Stimulated activated CD4-positive, alpha-beta T cell treated with anti-CD3 and anti-CD28 coated beads, Interleukin-15, amount 100 ng/mL, for 48 hours (primary cell): ENCODE data around the gene BMS1.
"Not testable (repeated sequence)": the region's sequence is repeated elsewhere in the genome, so short reads cannot be mapped to it uniquely, and the experiment has no call there.

Experiments used
- DNase-seq, 2 donors: peaks; one replicate each; pipeline ENCODE4 v3.0.0-alpha.2; 2020; ENCODE audit warnings: low read depth in 2 of 2

BMS1 gene, protein sequence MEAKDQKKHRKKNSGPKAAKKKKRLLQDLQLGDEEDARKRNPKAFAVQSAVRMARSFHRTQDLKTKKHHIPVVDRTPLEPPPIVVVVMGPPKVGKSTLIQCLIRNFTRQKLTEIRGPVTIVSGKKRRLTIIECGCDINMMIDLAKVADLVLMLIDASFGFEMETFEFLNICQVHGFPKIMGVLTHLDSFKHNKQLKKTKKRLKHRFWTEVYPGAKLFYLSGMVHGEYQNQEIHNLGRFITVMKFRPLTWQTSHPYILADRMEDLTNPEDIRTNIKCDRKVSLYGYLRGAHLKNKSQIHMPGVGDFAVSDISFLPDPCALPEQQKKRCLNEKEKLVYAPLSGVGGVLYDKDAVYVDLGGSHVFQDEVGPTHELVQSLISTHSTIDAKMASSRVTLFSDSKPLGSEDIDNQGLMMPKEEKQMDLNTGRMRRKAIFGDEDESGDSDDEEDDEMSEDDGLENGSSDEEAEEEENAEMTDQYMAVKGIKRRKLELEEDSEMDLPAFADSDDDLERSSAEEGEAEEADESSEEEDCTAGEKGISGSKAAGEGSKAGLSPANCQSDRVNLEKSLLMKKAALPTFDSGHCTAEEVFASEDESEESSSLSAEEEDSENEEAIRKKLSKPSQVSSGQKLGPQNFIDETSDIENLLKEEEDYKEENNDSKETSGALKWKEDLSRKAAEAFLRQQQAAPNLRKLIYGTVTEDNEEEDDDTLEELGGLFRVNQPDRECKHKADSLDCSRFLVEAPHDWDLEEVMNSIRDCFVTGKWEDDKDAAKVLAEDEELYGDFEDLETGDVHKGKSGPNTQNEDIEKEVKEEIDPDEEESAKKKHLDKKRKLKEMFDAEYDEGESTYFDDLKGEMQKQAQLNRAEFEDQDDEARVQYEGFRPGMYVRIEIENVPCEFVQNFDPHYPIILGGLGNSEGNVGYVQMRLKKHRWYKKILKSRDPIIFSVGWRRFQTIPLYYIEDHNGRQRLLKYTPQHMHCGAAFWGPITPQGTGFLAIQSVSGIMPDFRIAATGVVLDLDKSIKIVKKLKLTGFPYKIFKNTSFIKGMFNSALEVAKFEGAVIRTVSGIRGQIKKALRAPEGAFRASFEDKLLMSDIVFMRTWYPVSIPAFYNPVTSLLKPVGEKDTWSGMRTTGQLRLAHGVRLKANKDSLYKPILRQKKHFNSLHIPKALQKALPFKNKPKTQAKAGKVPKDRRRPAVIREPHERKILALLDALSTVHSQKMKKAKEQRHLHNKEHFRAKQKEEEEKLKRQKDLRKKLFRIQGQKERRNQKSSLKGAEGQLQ

DNA sequence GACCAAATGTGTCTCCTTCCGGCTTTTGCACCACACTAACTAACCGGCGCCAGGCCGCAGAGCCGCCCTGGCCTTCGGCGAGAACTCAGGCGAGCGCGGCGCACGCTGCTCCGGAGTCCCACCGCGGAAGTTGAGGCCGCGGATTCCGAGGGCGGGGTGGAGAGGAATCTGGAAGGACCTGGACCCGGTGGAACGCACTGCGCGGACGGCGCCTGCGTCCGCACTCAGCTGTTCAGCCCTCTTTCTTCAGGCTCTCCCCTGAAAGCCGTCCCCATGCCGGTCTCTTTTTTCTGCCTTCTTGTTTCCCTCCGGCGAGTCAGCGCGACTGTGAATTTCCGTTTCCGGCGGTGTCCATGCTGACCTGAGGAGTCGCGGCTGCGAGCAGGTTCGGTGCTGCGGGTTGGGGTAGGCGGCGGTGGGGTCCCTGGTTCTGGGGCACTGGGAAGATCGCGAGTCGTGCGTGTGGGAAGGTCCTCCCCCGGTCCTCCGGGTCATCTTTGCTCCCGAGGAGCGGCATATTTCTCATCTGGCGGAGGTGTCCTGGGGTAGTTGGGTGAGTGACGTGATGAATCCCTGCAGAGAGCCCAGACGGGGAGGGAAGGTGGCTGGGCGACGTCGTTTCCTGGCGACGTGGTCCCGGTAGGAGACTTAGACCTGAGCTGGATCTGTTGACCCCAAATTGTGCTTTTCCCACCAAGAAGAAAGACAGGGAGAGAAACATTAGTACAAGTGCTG lies at the start of gene BMS1:
TSS of gene BMS1 (plus strand) at position 350 of the 735 bp plus-strand sequence. CDS start 1,600 bp downstream, outside the sequence.
- peak; percentile 83 for DNase-seq

DNA sequence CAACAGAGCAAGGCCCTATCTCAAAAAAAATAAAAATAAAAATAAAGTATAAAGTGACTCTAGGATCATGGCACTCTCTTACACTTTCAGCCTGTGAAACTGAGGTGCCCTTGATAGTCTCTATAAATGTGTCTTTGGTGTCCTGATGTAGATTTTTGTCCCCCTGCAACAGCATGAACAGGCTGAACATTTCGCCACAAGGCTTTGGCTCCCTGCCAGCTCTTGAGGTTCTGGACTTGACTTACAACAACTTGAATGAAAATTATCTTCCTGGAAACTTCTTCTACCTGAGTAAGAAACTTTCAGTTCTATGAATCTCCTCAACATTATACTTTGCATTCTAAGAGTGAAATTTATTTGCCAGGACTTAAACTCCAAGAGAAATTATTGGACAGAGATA lies 48.1 kb upstream of the BMS1 start:
- DNase-seq, result no peak

DNA sequence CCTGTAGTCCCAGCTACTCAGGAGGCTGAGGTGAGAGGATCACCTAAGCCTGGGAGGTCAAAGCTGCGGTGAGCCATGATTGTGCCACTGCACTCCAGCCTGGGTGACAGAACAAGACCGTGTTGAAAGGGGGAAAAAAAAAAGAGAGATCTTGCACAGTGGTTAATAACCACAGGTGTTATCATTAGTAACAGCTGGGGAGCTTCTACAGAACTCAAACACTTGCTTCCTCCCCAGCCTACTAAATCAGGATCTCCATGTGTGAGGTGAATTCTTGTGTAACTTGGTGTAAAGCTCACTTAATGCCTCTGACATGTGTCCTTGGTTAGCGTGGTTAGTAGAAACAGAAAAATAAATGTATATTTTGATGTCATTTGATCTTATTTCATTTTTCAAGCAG lies 43.9 kb upstream of the BMS1 start:
- DNase-seq, result no peak

DNA sequence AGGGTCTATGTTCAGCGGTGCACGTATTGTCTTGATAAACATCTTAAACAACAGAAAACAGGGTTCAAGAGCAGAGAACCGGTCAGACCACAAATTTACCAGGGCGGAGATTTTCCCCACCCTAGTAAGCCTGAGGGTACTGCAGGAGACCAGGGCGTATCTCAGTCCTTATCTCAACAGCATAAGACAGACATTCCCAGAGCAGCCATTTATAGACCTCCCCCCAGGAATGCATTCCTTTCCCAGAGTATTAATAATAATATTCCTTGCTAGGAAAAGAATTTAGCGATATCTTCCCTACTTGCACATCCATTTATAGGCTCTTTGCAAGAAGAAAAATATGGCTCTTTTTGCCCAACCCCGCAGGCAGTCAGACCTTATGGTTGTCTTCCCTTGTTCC lies 41.1 kb upstream of the BMS1 start:
- not testable (repeated sequence) for DNase-seq

DNA sequence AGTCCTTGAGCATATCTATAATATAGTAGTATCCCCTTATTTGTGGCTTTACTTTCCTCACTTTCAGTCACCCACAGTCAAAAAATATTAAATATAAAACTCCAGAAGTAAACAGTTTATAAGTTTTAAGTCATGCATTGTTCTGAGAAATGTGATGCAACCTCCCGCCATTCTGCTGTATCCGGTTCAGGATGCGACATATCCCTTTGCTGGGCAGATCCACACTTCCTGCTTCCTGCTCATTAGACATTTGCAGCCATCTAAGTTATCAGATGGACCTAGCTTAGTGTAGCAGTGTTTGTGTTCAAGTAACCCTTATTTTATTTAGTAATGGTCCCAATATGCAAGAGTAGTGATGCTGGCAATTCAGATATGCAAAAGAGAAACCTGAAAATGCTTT lies 38.9 kb upstream of the BMS1 start:
- no peak for DNase-seq

DNA sequence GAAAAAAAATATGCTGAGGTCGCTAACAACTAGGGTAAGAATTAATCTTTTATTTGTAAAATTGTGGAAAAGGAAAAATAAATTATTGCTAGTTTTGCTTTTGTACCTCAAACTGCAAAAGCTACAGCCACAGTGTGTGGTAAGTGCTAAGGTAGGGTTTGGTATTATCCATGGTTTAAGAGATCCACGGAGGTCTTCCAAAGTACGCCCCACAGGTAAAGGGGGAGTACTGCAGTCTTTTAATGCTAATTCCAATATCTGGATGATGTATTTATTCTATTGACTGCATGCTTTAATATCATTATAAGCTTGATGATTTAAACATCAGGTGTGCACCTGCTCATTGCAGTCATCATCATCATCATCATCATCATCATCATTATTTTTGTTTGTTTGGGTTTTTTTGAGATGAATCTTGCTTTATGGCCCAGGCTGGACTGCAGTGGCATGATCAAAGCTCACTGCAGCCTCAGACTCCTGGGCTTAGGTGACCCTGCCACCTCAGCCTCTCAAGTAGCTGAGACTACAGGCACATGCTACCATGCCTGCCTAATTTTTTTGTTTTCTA lies 38.4 kb upstream of the BMS1 start:
- DNase-seq, result no peak

DNA sequence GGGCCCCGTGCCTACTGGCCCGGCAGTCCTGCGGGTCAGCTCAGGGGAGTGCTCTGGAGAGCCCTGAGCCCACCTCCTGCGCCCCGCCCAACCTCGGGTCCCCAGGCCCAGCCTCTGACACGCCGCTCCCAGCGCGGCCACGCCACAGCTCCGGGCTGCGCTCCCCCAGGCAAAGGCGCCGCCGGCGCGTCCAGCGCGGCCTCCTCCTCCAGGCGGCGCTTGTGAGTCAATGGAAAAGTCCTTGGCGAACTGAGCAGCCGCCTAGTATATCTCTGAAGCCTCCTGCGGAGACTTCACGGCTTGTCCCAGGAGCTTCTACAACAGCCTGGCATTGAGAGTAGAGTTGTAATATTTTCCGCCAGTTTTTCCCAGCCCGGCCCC lies 29.5 kb upstream of the BMS1 start:
- DNase-seq, result peak; percentile 33 to 67

DNA sequence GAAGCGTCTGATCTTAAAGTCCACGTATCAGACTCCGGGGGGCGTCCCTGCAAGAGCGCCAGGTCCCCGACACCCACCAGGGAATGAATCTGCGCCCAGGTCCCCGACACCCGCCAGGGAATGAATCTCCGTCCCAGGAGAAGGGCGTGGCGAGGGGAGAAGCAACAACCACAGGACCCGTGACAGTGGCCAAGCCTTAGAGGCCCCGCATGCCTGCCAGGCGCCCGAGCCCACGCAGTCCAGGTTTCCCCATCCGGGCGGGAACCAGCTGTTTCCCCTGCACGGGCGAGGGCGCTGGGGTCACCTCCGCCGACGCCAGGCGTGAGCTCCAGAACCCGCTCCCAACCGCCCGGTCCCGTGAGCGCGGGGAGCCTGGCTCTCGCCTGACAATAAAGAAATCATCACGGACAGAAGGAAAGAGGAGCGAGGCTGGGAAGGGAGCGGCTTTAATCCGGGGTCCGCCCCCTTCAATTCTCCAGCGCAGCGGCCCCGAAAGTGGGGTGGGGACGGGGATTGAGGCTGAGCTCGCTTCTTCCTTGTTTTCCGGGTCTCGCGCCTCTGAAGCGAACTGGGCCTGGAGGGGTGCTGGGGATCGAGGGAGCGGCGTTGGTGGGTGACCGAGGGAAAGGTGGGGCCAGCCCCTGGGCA lies 29.0 kb upstream of the BMS1 start:
- DNase-seq, result no peak

DNA sequence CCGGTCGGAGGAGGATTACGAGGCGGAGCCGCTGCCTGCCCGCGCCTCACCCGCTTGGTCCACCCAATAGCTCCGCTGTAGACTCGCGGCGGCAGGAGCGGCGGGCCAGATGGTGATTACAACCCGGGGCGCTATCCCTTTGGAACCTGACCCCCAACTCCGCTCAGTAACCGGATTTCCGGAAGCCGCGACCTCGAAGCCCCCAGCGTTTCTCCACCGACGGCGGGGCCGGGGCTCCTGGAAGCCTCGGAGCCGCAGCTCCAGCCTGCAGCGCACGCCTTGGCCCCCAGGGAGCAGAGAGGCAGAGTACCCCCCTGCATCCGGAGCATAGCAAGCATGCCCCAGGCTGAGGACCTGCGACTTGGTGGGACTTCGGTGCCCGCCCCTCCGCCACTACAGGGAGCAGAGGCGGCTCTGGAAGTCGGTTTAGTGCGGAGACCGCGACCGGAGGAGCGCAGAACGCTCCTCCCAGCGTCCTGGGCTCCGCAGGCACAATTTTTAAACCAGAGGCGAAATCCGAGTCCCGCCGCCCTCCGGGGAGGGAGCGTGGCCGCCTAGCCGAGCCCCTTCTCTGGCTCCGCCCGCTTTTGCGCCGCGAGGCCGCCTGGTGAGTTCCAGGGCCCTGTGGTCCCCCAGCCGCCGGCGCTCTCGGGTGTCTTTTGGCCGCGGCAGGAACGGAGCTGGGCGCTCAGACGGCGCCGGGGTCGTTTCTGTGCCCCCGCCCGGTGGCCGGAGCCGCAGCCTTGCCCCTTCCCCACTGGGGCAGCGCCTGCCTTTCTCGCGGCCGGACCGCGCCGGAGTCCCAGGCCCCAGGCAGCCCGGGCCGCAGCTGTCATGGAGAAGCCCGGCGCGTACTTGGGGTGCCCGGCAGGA lies 28.2 kb upstream of the BMS1 start:
- DNase-seq, result no peak

DNA sequence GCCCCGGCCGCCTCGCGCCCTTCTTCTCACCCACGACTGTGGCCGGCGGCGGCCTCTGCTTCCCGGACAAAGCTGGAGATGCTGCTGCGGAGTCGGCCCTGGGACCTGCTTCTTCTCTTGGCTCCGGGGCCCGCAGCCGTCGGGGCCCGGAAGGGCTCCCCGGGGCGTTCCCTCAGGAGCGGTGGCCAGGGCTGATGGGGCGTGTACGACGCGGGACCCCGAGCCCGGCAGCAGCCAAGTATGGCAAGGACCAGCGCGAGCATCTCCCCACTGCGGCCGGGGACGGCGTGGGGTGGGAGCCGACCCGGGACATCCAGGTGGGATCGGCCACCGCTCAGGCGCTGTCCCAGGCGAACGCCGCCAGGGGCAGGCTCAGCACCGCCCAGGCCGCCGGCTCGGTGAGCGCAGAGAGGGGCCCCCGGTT lies 27.6 kb upstream of the BMS1 start:
- no peak for DNase-seq

DNA sequence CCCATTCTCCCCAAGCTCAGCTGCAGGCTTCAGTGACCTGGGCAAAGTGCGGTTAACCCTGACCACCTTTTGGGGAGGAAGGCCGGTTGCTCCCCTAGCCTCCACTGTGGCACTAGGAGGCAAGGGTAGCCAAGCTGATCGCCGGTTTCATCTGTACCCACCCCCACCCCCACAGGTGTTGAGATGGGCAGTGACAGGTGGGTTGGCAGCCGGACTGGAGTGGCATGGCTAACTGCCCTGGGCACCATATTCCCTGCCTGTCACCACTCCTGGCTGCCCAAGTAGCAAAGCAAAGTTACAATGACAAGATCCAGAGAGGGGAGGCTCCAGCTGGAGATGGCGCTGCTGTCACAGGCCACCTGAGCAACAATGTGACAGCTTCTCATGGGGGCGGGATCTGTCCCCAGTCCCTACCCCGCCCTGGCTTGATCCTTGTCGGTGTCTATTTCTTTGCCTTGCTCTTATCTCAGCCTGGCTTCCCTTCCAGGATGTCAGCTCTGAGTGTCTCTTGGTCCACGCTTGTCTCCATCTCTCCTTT lies 27.0 kb upstream of the BMS1 start:
- DNase-seq, result no peak

DNA sequence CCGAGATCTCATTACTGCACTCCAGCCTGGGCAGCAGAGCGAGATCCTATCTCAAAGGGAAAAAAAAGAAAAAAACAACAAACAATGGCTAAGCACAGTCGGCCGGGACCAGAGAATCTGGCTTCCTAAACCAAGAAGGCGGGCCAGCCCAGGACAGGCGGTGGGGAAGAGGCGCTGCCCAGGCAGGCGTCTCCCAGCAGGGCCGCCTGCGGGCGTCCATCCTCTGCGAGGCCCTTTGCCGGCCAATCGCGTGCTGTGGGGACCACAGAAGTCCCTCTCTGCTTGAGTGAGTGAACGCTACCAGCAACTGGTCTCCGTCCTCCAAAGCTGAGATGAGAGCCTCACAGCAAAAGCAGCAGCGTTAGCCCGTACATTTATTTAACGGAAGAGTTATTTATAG lies 14.7 kb upstream of the BMS1 start:
- DNase-seq, result no peak

DNA sequence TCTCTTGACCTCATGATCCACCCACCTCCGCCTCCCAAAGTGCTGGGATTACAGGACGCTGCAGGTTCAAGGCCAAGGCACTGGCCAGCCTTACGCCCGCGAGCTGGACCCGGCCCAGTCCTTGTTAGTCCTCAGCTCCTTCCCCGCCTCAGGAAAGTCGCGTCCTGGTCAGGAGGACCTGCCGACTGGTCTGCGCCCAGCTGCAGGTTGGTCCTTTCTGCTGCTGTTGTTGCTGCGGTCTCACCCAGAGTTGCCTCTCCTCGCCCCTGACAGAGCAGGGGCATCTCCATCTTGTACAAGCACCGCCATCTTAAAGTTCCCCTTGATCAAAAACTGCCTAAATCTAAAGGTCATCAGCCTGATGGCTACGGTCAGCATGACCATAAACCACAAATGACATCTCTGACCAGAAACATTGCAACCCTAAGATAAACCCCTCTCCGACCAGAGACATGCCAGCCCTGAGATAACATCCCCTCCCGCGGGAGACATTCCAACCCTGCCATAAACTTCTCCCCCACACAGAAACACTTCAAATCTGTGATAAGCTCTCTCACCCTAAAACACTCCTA lies 13.9 kb upstream of the BMS1 start:
- no peak for DNase-seq

DNA sequence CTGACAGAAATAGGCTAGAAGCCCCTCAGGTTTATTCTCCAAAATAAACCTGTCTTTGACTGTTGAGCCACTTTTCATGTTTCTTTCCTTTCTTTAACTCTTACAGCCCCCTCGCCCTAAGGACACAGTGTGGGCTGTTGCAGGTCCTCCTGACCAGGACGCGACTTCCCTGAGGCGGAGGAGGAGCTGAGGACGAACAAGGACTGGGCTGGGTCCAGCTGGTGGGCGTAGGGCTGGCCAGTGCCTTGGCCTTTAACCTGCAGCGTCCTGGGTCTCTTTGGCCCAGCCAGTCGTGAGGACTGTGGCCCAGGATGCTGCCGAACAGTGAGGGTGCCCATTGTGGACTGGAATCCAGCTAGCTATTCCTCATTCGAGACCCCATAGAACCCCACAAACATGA lies 13.4 kb upstream of the BMS1 start:
- DNase-seq, result no peak

DNA sequence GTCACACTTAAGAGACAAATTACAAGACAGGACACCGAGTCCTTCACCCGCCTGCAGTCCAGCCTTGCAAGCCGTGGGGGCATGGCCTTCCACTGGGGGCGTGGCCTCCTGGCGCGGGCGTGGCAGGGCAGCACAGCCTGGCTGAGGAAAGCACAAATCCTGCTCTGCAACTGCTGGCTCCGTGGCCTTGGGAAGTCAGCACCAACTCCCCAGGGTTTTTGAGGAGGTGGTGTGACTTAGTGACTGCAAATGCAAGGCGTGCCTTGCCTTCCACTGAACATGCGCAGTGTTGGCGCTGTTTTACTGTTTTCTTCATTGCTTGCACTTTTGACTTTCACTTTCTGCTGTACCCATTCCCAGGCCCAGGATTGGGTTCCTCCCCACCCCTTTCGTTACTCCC lies 12.9 kb upstream of the BMS1 start:
- no peak for DNase-seq

DNA sequence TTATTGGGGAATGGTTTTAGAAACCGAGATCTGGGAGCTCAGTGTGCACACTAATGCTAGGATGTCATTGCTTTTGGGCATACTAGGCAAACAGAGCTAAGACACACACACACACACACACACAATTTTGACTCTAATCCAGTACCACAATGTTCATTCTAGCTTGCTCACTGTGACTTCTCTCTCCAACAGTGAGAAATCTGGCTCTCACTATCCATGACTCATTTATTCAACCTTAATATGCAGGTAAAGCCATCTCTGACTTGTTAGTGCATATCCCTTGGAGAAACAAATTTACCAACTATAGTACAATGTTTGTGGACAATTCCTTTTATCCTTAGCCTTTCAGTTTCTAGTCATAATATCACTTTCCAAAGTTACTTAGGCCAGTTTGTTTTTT lies 5.9 kb upstream of the BMS1 start:
- no peak for DNase-seq

DNA sequence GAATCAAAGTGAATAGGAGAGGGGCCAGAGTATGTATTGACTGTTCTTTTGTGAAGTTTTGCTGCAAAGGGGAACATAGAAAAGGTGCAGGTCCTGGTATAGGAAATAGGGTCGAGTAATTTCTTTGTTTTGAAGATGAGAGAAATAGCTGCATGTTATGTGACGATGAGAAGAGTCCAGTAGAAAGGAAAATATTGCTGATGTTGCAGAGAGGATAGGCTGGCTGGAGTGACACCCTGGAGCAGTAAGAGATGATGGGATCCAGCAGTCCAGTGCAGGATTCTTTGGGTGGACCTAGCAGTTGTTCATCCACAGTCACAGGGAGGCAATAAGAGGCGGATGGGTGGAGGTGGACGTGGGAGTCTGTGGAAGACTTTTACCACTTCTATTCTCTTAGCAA lies 2.1 kb upstream of the BMS1 start:
- no peak for DNase-seq

DNA sequence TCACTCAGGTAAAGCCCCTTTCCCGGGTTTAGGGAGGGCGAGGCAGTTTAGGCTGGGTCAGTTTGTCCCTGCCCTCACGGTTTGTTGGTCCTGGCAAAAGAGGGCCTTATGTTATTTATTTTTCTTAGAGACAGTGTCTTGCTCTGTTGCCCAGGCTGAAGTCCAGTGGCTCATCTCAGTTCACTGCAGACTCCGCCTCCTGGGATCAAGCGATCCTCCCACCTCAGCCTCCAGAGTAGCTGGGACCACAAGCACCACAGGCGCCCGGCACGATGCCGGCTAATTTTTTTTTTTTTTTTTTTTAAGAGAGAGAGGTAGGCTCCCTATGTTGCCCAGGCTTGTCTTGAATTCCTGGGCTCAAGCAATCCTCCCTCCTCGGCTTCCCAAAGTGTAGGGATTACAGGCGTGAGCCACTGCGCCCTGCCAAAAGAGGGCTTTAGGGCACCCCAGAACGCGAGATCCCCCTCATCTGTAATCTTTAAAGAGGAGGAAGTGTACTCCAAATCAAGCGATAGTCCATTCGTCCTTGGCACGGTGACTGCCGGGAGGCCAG lies 626 bp upstream of the BMS1 start:
- peak in 1 of 2 donors; percentile 7 for DNase-seq

DNA sequence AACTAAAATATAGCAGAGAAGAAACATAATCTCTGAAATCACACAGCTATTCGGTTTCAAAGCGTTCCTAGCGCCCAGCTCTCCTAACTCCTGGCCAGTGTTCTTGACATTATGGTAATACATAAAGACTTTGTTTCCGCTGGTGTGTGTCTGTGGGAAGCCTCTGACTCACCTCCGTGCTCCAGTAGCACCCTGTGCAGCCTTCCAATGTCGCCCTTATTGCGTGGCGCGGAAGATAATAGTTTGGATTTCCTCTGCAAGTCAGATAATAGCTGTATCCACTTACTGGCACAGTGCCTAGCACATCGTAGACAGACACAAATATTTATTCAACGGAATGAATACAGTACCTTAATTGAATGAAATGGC lies 570 bp downstream of the BMS1 start:
- no peak for DNase-seq
